CD4-positive, alpha-beta T cell treated with Interleukin-17A for 4 hours (primary cell): ENCODE data around the gene SPRR2G.
"Not testable (repeated sequence)": the region's sequence is repeated elsewhere in the genome, so short reads cannot be mapped to it uniquely, and the experiment has no call there.

ENCODE experiments used
- DNase-seq: peaks from one replicate; pipeline ENCODE4 v3.0.0-alpha.2; 2020; ENCODE audit warnings: mixed read lengths

SPRR2G gene

DNA sequence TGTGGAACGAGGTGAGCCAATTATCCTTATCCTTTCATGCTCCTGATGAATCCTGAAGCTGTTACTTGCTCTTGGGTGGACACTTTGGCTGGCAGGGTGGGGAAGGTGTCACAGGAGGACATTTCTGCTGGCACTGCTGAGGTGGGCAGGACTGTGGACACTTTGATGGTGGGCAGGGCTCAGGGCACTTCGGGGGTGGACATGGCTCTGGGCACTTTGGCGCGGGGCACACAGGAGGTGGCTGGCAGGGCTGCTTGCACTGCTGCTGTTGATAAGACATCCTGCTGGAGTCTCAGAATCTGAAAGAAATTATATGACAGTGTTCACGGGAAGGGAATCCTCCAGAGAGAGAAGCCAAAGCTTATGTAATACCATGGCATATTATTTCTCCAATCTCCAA, 38.2 kb downstream of the SPRR2G start:
- not testable (repeated sequence) for DNase-seq

DNA sequence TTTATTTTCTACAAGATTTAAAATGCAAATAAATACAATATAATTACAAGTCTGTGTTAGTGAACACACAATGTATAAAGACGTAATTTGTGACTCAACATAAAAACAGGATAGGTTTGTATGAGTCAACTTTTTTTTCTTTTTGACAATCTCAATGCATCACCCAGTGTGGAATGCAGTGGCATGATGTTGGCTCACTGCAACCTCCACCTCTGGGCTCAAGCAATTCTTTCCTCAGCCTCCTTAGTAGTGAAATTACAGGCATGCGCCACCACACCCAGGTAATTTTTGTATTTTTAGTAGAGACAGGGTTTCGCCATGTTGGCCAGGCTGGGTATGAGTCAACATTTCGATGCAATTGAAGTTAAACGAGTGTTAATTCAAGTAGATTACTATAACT, 50.4 kb downstream of the SPRR2G start:
- DNase-seq = no peak
